ENCODE measurements around the gene SLCO1B3. TPM values are rescaled to one million over a fixed set of nuclear protein-coding genes. Genes with fewer than 3 reads are reported as not detected.

SLCO1B3 gene
- total RNA-seq, 1 experiment from 2014 or later = not detected

- no peak overlapping the region for H2BK15ac ChIP-seq (ENCODE audit: low read depth, low read length)
- H3K23me2 ChIP-seq (ENCODE audit: insufficient read length, low read depth, low read length, poor library complexity, severe bottlenecking) = no peaks in the 10 kb centered on the region
- H3K4me2 ChIP-seq (ENCODE audit: insufficient read depth, insufficient read length, low read length) = no peak overlapping the region
- H3K4ac ChIP-seq (ENCODE audit: low read depth, low read length) = no peak overlapping the region
- no peak overlapping the region for H2AFZ ChIP-seq (ENCODE audit: low read length)
- no peaks in the 10 kb centered on the region for H4K20me1 ChIP-seq (ENCODE audit: control insufficient read depth, insufficient read depth, insufficient read length)
- no peaks in the 10 kb centered on the region for H3K9me3 ChIP-seq (ENCODE audit: control insufficient read depth, low read depth, low read length)
- H3K27ac Mint-ChIP-seq = no peak overlapping the region
- H3K27me3 ChIP-seq (ENCODE audit: insufficient read depth, low read length) = no peaks in the 10 kb centered on the region
- no peak overlapping the region for H3K4me3 Mint-ChIP-seq
- no peak overlapping the region for H4K8ac ChIP-seq (replicated peaks; ENCODE audit: insufficient read length, low read depth, low read length)
- no peak overlapping the region for H3K56ac ChIP-seq (ENCODE audit: insufficient read length, low read depth, low read length)
- H3K79me2 ChIP-seq (ENCODE audit: insufficient read depth, low read length) = no peaks in the 10 kb centered on the region
- H2BK12ac ChIP-seq (ENCODE audit: insufficient read length, low read depth, low read length) = no peak overlapping the region
- H3K27me3 Mint-ChIP-seq (ENCODE audit: low read depth) = no peaks in the 10 kb centered on the region
- no peaks in the 10 kb centered on the region for H3K4me1 Mint-ChIP-seq
- H3K23ac ChIP-seq (ENCODE audit: insufficient read length, low read depth, low read length) = no peak overlapping the region
- no CpG with 5 or more reads among the region's 3 CpGs for WGBS (ENCODE audit: extremely low coverage, insufficient read length, low lambda C conversion rate)
- H2BK5ac ChIP-seq (ENCODE audit: insufficient read length, low read length) = no peak overlapping the region
- no peaks in the 10 kb centered on the region for H3K36me3 Mint-ChIP-seq (ENCODE audit: insufficient read depth in 1 of 3, low read depth in 3 of 3)
- H4K91ac ChIP-seq (ENCODE audit: insufficient read length, low read depth, low read length) = no peak overlapping the region
- DNase-seq = no peak
- H2AK5ac ChIP-seq (ENCODE audit: insufficient read length, low read length) = no peak overlapping the region
- no peak overlapping the region for H3K14ac ChIP-seq (ENCODE audit: insufficient read depth, low read length)
- no peak overlapping the region for H3K27ac ChIP-seq (ENCODE audit: insufficient read length, low read depth, low read length)
- no peak overlapping the region for H3K18ac ChIP-seq (ENCODE audit: insufficient read length, low read depth, low read length)
- no peaks in the 10 kb centered on the region for H3K9me3 Mint-ChIP-seq
- H3K4me1 ChIP-seq (ENCODE audit: insufficient read depth, low read length) = no peaks in the 10 kb centered on the region
- H2BK20ac ChIP-seq (ENCODE audit: low read depth, low read length, poor library complexity, severe bottlenecking) = no peak overlapping the region
- no peaks in the 10 kb centered on the region for H3K79me1 ChIP-seq (ENCODE audit: insufficient read depth, low read depth, low read length, poor library complexity, severe bottlenecking)
- no peak overlapping the region for H4K5ac ChIP-seq (ENCODE audit: insufficient read length, low read depth, low read length)
- TF ChIP-seq CTCF (conservative IDR thresholded peaks at IDR 0.05) = peak; percentile 42
- no peak overlapping the region for H3T11ph ChIP-seq (ENCODE audit: low read length)
- H2BK120ac ChIP-seq (ENCODE audit: low read depth, low read length, poor library complexity, severe bottlenecking) = no peak overlapping the region
- H3K9ac ChIP-seq (ENCODE audit: extremely low read depth, insufficient read length, low read length) = no peak overlapping the region
Observed at GRCh38 chr12:20863056-20863455, 52.6 kb downstream of the SLCO1B3 start.

Data from H9 (cell line).